ENCODE results near the gene OBSCN. TPM values are rescaled to one million over a fixed set of nuclear protein-coding genes. Genes with fewer than 3 reads are reported as not detected.
A peak's percentile ranks its signal among the peaks of the same experiment; 100 is the strongest.

Gene OBSCN
- total and polyA plus RNA-seq, 7 experiments from 2014 or later, result 1.3 to 132 (median 76.4) TPM

DNA sequence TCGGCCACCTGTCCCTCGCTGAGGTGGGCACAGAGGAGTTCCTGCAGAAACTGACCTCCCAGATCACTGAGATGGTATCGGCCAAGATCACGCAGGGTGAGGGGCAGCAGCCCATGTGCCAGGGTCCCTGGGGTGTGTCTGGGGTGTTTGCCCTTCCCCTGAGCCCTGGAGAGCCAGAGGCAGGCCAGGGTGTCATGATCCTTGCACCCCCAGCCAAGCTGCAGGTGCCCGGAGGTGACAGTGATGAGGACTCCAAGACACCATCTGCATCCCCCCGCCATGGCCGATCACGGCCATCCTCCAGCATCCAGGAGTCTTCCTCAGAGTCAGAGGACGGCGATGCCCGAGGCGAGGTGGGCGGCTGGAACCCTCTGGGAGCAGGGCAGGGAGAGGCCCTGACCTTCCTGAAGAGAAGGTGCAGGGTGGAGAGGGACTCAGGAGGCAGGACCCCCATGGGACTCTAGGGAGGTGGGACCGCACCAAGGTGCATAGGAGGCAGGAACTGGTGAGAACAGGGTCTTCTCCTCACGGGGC lies 129.3 kb downstream of the OBSCN start:
- POLR2A ChIA-PET, result no interaction called here
- H3K36me3 Mint-ChIP-seq, result peaks cover 0 to 18% (median 4%) of the 10 kb centered on the region in 5 donors
- H3K27ac ChIP-seq (ENCODE audit: low read depth, low read length), result no peak overlapping the region
- H3K4me1 Mint-ChIP-seq, result no peaks in the 10 kb centered on the region
- H3K4me1 ChIP-seq (ENCODE audit: control insufficient read depth in 2 of 2, insufficient read depth in 2 of 2, low read length in 2 of 2), result no peaks in the 10 kb centered on the region
- no peaks in the 10 kb centered on the region for H3K9me3 Mint-ChIP-seq
- ATAC-seq (no peak), DNase-seq (no peak)
- H3K27me3 Mint-ChIP-seq, result no peaks in the 10 kb centered on the region
- H3K9me3 ChIP-seq (ENCODE audit: control insufficient read depth in 2 of 3, low read length in 3 of 3), result no peaks in the 10 kb centered on the region
- no peak overlapping the region for H3K4me3 ChIP-seq (ENCODE audit: low read length)
- CTCF ChIA-PET, result no interaction called here
- H3K27ac Mint-ChIP-seq, result peak overlapping the region in 1 of 9 donors; percentile 22
- H3K27me3 ChIP-seq (ENCODE audit: control insufficient read depth in 2 of 2, insufficient read depth in 2 of 2, low read length in 2 of 2), result no peaks in the 10 kb centered on the region
- peaks cover 0 to 90% (median 0%) of the 10 kb centered on the region in 3 experiments for H3K36me3 ChIP-seq (ENCODE audit: control insufficient read depth in 2 of 3, insufficient read depth in 3 of 3, low read length in 3 of 3)
- intact Hi-C loops (cut with micrococcal nuclease), result no loop called here
- H3K4me3 Mint-ChIP-seq, result no peak overlapping the region

DNA sequence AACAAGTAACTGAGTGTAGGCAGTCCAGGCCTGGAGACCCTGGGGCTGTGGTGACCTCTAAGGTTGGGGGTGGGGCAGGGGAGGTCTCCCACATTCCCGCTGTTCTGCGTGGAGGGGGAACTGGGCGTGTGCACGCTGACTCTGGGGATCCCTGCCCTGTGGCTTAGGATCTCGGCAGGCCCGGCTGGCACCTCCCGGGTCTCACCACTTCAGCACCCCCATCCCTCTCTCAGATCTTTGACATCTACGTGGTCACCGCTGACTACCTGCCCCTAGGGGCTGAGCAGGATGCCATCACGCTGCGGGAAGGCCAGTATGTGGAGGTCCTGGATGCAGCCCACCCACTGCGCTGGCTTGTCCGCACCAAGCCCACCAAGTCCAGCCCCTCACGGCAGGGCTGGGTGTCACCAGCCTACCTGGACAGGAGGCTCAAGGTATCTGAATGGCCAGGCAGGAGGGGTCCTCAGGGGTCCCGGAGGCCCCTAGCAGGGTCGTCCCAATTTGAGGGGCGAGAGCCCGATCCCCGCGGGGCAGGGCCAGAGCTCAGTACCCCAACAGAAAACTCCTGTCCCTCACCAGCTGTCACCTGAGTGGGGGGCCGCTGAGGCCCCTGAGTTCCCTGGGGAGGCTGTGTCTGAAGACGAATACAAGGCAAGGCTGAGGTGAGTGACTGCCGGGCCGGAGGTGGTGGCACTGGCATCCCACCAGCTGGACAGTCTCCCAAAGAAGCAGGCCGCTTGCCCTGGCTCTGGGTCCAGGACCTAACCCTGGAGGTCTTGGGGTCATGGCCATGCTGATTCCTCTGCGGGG lies 130.1 kb downstream of the OBSCN start:
- no peak for ATAC-seq
- H3K9me3 ChIP-seq (ENCODE audit: control insufficient read depth in 2 of 3, low read length in 3 of 3), result no peaks in the 10 kb centered on the region
- peaks cover 0 to 92% (median 0%) of the 10 kb centered on the region in 3 experiments for H3K36me3 ChIP-seq (ENCODE audit: control insufficient read depth in 2 of 3, insufficient read depth in 3 of 3, low read length in 3 of 3)
- H3K4me3 ChIP-seq (ENCODE audit: low read length), result no peak overlapping the region
- peaks cover 0 to 25% (median 4%) of the 10 kb centered on the region in 5 donors for H3K36me3 Mint-ChIP-seq
- no peaks in the 10 kb centered on the region for H3K27me3 Mint-ChIP-seq
- CTCF ChIA-PET, result no interaction called here
- intact Hi-C loops (cut with micrococcal nuclease), result no loop called here
- H3K27ac ChIP-seq (ENCODE audit: low read depth, low read length), result no peak overlapping the region
- DNase-seq, result no peak
- H3K27me3 ChIP-seq (ENCODE audit: control insufficient read depth in 2 of 2, insufficient read depth in 2 of 2, low read length in 2 of 2), result no peaks in the 10 kb centered on the region
- H3K4me3 Mint-ChIP-seq, result no peak overlapping the region
- H3K4me1 Mint-ChIP-seq, result no peaks in the 10 kb centered on the region
- no peaks in the 10 kb centered on the region for H3K4me1 ChIP-seq (ENCODE audit: control insufficient read depth in 2 of 2, insufficient read depth in 2 of 2, low read length in 2 of 2)
- no peak overlapping the region for H3K27ac Mint-ChIP-seq
- POLR2A ChIA-PET, result no interaction called here
- H3K9me3 Mint-ChIP-seq, result no peaks in the 10 kb centered on the region

DNA sequence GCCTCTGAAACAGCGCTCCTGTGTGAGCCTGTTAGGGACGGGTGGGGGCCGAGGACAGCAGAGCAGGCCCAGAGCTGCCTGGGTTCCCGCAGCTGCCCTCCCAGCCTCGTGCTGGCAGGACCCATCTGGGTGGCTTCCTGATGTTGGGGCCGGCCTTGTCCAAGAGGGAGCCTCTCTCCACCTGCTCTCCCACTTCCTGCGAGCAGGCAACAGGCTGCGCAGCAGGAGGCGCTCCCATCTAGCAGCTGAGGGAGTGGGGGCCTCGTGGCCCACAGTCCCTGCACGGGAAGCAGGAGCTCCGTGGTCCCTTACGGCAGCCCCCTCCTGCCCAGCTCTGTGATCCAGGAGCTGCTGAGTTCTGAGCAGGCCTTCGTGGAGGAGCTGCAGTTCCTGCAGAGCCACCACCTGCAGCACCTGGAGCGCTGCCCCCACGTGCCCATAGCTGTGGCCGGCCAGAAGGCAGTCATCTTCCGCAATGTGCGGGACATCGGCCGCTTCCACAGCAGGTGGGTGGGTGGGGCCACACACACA lies 130.7 kb downstream of the OBSCN start:
- ATAC-seq (no peak), DNase-seq (no peak)
- peaks cover 0 to 92% (median 0%) of the 10 kb centered on the region in 3 experiments for H3K36me3 ChIP-seq (ENCODE audit: control insufficient read depth in 2 of 3, insufficient read depth in 3 of 3, low read length in 3 of 3)
- H3K4me1 ChIP-seq (ENCODE audit: control insufficient read depth in 2 of 2, insufficient read depth in 2 of 2, low read length in 2 of 2), result no peaks in the 10 kb centered on the region
- Mint-ChIP-seq H3K4me1 (no peaks in the 10 kb centered on the region), H3K36me3 (peaks cover 4 to 32% (median 7%) of the 10 kb centered on the region in 5 donors), H3K27ac (no peak overlapping the region), H3K27me3 (no peaks in the 10 kb centered on the region), H3K9me3 (peaks cover 0 to under 1% (median 0%) of the 10 kb centered on the region in 11 donors), H3K4me3 (no peak overlapping the region)
- no peak overlapping the region for H3K4me3 ChIP-seq (ENCODE audit: low read length)
- no peak overlapping the region for H3K27ac ChIP-seq (ENCODE audit: low read depth, low read length)
- ChIA-PET POLR2A (no interaction called here), CTCF (no interaction called here)
- no peaks in the 10 kb centered on the region for H3K9me3 ChIP-seq (ENCODE audit: control insufficient read depth in 2 of 3, low read length in 3 of 3)
- no peaks in the 10 kb centered on the region for H3K27me3 ChIP-seq (ENCODE audit: control insufficient read depth in 2 of 2, insufficient read depth in 2 of 2, low read length in 2 of 2)
- intact Hi-C loops (cut with micrococcal nuclease), result no loop called here

DNA sequence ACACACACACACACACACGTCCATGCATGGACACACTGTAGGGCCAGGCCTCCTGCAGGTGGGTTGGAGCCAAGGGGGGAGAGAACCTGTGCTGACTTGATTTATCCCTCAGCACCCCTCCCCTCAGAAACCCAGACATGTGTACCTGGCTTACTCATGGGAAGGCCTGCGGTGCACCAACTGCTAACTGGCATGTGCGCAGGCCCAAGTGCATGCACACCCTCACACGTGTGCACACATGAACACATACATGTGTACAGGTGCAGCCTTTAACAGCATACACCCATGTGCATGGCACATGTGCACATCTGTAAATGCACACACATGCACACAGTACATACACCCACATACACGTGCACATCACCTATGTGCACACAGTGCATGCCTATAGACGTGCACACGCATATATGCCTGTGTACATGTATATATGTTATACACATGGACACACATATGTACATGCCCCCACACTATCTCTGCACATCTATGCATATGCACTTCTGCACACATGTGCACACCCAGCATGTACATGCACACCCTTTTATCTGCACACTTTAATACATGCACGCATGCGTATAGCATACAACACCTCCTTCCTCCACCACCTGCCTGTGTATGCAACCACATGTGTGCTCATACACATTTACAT lies 131.3 kb downstream of the OBSCN start:
- no peak overlapping the region for H3K27ac Mint-ChIP-seq
- peak; percentile 7 for ATAC-seq
- no peaks in the 10 kb centered on the region for H3K27me3 Mint-ChIP-seq
- peaks cover 5 to 38% (median 13%) of the 10 kb centered on the region in 5 donors for H3K36me3 Mint-ChIP-seq
- H3K36me3 ChIP-seq (ENCODE audit: control insufficient read depth in 2 of 3, insufficient read depth in 3 of 3, low read length in 3 of 3), result peaks cover 0 to 87% (median 0%) of the 10 kb centered on the region in 3 experiments
- intact Hi-C loops (cut with micrococcal nuclease), result no loop called here
- H3K27ac ChIP-seq (ENCODE audit: low read depth, low read length), result no peak overlapping the region
- DNase-seq, result no peak
- POLR2A ChIA-PET, result no interaction called here
- peaks cover 0 to 7% (median 0%) of the 10 kb centered on the region in 11 donors for H3K9me3 Mint-ChIP-seq
- H3K27me3 ChIP-seq (ENCODE audit: control insufficient read depth in 2 of 2, insufficient read depth in 2 of 2, low read length in 2 of 2), result no peaks in the 10 kb centered on the region
- no peaks in the 10 kb centered on the region for H3K4me1 ChIP-seq (ENCODE audit: control insufficient read depth in 2 of 2, insufficient read depth in 2 of 2, low read length in 2 of 2)
- peaks cover 0 to 2% (median 0%) of the 10 kb centered on the region in 3 experiments for H3K9me3 ChIP-seq (ENCODE audit: control insufficient read depth in 2 of 3, low read length in 3 of 3)
- H3K4me1 Mint-ChIP-seq, result no peaks in the 10 kb centered on the region
- CTCF ChIA-PET, result no interaction called here
- no peak overlapping the region for H3K4me3 Mint-ChIP-seq
- H3K4me3 ChIP-seq (ENCODE audit: low read length), result no peak overlapping the region

DNA sequence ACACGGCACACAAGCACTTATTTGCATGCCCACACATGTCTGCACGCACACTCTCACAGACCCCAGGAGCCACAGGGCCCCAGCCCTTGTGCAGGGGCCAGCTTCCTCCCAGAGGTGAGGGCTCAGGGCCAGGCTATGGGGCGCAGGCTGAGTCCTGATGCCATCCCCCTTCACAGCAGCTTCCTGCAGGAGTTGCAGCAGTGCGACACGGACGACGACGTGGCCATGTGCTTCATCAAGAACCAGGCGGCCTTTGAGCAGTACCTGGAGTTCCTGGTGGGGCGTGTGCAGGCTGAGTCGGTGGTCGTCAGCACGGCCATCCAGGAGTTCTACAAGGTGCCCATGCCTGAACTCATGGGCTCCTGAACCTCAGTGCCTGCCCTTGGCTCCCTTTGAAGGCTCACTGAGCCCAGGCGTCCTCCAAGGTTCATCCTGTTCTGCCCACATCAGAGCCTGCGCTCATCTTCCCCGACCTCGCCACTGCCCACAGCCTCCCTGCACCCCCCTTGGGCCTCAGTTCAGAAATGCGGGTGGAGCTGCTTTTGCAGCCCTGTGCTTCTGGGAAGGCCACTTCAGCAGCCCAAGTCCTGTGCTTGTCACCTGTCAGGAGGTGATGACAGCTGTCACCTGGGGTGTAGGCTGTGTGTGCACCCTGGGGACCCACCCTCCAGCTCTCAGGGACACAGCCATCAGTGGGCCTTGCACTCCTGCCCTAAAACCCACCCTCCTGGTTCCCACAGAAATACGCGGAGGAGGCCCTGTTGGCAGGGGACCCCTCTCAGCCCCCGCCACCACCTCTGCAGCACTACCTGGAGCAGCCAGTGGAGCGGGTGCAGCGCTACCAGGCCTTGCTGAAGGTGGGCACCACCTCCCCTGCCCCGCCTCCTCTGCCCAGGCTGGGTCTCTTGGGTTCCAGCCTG lies 132.2 kb downstream of the OBSCN start:
- H3K9me3 ChIP-seq (ENCODE audit: control insufficient read depth in 2 of 3, low read length in 3 of 3), result peaks cover 0 to 8% (median 0%) of the 10 kb centered on the region in 3 experiments
- DNase-seq, result no peak
- H3K9me3 Mint-ChIP-seq, result peaks cover 0 to 9% (median 0%) of the 10 kb centered on the region in 11 donors
- no peaks in the 10 kb centered on the region for H3K27me3 ChIP-seq (ENCODE audit: control insufficient read depth in 2 of 2, insufficient read depth in 2 of 2, low read length in 2 of 2)
- H3K27ac ChIP-seq (ENCODE audit: low read depth, low read length), result no peak overlapping the region
- intact Hi-C loops (cut with micrococcal nuclease), result no loop called here
- H3K36me3 ChIP-seq (ENCODE audit: control insufficient read depth in 2 of 3, insufficient read depth in 3 of 3, low read length in 3 of 3), result peaks cover 0 to 79% (median 0%) of the 10 kb centered on the region in 3 experiments
- peaks cover 9 to 45% (median 15%) of the 10 kb centered on the region in 5 donors for H3K36me3 Mint-ChIP-seq
- no peak overlapping the region for H3K4me3 ChIP-seq (ENCODE audit: low read length)
- no peak overlapping the region for H3K4me3 Mint-ChIP-seq
- CTCF ChIA-PET, result interaction anchor here (0.6 kb wide), 1 partner anchor 123 kb away, joined by 4 read pairs; no protein-coding TSS in a partner anchor
- H3K4me1 Mint-ChIP-seq, result no peaks in the 10 kb centered on the region
- no peak for ATAC-seq
- H3K27ac Mint-ChIP-seq, result no peak overlapping the region
- no peaks in the 10 kb centered on the region for H3K4me1 ChIP-seq (ENCODE audit: control insufficient read depth in 2 of 2, insufficient read depth in 2 of 2, low read length in 2 of 2)
- POLR2A ChIA-PET, result no interaction called here
- no peaks in the 10 kb centered on the region for H3K27me3 Mint-ChIP-seq

Measured in naive thymus-derived CD4-positive, alpha-beta T cell (primary cell).